ENCODE measurements around the gene ZDHHC14. TPM values are rescaled to one million over a fixed set of nuclear protein-coding genes. Genes with fewer than 3 reads are reported as not detected.

ZDHHC14 gene
- total and polyA plus RNA-seq, 2 experiments from 2014 or later: 3.0 to 7.4 TPM

DNA sequence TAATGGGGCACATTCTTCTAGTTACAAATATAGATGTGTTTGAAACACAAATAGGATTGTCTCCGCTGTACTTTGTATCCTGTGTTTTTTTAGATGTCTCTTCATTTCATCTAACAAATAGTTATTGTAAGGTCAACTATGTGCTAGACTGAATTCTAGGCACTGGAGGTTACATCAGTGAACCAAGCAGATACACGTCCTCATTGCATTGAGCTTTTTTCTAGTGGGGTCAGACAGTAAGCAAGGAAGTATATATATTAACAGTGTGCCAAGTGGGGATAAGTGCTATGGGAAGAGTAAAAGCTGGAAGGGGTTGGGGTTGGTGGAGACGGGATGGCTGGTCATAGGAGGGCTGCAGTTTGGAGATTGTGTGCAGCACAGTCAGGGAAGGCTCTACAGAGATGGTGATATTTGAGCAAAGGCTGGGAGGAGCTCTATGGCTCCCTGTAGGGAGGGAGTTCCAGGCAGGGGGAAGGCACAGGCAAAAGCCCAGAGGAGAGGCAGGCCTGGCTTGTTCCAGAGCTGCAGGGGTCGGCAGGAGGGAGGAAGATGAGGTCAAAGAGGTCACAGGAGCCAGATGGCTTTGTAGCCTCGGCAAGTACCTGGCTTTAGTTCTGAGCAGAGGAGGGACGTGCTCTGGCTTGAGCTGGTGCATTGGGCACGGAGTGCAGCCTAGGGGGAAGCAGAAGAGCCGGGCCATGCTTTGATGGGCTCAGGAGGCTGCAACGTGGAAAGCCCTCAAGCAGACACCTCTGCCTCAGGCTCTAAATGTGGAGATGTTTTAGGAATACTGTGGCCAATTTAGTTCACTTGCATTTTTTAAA lies 152.3 kb downstream of the ZDHHC14 start:
- Histone ChIP-seq H3K9me2 (ENCODE audit: insufficient read depth) (peaks cover 5% of the 10 kb centered on the region), H3K79me2 (replicated peaks; ENCODE audit: insufficient read depth) (no peaks in the 10 kb centered on the region), H3K4me3 (no peak overlapping the region), H2AFZ (peak overlapping the region; percentile 16), H3K27ac (ENCODE audit: low read depth) (no peak overlapping the region), H3K27me3 (ENCODE audit: insufficient read depth) (no peaks in the 10 kb centered on the region), H3K36me3 (ENCODE audit: insufficient read depth) (no peaks in the 10 kb centered on the region), H3K4me2 (peak overlapping the region; percentile 70), H3F3A (replicated peaks; ENCODE audit: low read depth) (no peaks in the 10 kb centered on the region), H3K4me1 (ENCODE audit: insufficient read depth) (peaks cover 60% of the 10 kb centered on the region), H4K20me1 (replicated peaks; ENCODE audit: insufficient read depth) (no peaks in the 10 kb centered on the region)
- TF ChIP-seq, protein P1, sequence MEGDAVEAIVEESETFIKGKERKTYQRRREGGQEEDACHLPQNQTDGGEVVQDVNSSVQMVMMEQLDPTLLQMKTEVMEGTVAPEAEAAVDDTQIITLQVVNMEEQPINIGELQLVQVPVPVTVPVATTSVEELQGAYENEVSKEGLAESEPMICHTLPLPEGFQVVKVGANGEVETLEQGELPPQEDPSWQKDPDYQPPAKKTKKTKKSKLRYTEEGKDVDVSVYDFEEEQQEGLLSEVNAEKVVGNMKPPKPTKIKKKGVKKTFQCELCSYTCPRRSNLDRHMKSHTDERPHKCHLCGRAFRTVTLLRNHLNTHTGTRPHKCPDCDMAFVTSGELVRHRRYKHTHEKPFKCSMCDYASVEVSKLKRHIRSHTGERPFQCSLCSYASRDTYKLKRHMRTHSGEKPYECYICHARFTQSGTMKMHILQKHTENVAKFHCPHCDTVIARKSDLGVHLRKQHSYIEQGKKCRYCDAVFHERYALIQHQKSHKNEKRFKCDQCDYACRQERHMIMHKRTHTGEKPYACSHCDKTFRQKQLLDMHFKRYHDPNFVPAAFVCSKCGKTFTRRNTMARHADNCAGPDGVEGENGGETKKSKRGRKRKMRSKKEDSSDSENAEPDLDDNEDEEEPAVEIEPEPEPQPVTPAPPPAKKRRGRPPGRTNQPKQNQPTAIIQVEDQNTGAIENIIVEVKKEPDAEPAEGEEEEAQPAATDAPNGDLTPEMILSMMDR (conservative IDR thresholded peaks at IDR 0.05; ENCODE audit: low read depth in 2 of 2): no peak
- TF ChIP-seq, protein P2, sequence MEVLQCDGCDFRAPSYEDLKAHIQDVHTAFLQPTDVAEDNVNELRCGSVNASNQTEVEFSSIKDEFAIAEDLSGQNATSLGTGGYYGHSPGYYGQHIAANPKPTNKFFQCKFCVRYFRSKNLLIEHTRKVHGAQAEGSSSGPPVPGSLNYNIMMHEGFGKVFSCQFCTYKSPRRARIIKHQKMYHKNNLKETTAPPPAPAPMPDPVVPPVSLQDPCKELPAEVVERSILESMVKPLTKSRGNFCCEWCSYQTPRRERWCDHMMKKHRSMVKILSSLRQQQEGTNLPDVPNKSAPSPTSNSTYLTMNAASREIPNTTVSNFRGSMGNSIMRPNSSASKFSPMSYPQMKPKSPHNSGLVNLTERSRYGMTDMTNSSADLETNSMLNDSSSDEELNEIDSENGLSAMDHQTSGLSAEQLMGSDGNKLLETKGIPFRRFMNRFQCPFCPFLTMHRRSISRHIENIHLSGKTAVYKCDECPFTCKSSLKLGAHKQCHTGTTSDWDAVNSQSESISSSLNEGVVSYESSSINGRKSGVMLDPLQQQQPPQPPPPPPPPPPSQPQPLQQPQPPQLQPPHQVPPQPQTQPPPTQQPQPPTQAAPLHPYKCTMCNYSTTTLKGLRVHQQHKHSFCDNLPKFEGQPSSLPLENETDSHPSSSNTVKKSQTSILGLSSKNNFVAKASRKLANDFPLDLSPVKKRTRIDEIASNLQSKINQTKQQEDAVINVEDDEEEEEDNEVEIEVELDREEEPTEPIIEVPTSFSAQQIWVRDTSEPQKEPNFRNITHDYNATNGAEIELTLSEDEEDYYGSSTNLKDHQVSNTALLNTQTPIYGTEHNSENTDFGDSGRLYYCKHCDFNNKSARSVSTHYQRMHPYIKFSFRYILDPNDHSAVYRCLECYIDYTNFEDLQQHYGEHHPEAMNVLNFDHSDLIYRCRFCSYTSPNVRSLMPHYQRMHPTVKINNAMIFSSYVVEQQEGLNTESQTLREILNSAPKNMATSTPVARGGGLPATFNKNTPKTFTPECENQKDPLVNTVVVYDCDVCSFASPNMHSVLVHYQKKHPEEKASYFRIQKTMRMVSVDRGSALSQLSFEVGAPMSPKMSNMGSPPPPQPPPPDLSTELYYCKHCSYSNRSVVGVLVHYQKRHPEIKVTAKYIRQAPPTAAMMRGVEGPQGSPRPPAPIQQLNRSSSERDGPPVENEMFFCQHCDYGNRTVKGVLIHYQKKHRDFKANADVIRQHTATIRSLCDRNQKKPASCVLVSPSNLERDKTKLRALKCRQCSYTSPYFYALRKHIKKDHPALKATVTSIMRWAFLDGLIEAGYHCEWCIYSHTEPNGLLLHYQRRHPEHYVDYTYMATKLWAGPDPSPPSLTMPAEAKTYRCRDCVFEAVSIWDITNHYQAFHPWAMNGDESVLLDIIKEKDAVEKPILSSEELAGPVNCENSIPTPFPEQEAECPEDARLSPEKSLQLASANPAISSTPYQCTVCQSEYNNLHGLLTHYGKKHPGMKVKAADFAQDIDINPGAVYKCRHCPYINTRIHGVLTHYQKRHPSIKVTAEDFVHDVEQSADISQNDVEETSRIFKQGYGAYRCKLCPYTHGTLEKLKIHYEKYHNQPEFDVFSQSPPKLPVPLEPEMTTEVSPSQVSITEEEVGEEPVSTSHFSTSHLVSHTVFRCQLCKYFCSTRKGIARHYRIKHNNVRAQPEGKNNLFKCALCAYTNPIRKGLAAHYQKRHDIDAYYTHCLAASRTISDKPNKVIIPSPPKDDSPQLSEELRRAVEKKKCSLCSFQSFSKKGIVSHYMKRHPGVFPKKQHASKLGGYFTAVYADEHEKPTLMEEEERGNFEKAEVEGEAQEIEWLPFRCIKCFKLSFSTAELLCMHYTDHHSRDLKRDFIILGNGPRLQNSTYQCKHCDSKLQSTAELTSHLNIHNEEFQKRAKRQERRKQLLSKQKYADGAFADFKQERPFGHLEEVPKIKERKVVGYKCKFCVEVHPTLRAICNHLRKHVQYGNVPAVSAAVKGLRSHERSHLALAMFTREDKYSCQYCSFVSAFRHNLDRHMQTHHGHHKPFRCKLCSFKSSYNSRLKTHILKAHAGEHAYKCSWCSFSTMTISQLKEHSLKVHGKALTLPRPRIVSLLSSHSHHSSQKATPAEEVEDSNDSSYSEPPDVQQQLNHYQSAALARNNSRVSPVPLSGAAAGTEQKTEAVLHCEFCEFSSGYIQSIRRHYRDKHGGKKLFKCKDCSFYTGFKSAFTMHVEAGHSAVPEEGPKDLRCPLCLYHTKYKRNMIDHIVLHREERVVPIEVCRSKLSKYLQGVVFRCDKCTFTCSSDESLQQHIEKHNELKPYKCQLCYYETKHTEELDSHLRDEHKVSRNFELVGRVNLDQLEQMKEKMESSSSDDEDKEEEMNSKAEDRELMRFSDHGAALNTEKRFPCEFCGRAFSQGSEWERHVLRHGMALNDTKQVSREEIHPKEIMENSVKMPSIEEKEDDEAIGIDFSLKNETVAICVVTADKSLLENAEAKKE (CRISPR knock-in tag; IDR thresholded peaks at IDR 0.05): peak; percentile 63
- Mint-ChIP-seq H3K27ac (peak overlapping the region; percentile 12; the same call in 1 of the 2 replicates), H3K27me3 (ENCODE audit: insufficient read depth, low read depth, poor library complexity) (peaks cover 6% of the 10 kb centered on the region), H3K4me1 (peaks cover 52% of the 10 kb centered on the region), H3K4me3 (peak overlapping the region; percentile 8), H3K9me3 (no peaks in the 10 kb centered on the region; the same call in 2 of the 3 replicates), H3K36me3 (ENCODE audit: low read depth) (no peaks in the 10 kb centered on the region)
- DNase-seq (ENCODE audit: low spot score) (peak; percentile 62), ATAC-seq (peak; percentile 92)
